Ishikawa (cell line): Measurements from ENCODE around the gene STK25.

Experiments
- CEBPB ChIP-seq: IDR thresholded peaks from 2 replicates; pipeline ENCODE4 v1.6.1; 2012
- CREB1 ChIP-seq: IDR thresholded peaks from 2 replicates; pipeline ENCODE4 v1.6.1; 2012; ENCODE audit warnings: low read depth
- EGR1 ChIP-seq: IDR thresholded peaks from 2 replicates; pipeline ENCODE4 v1.6.1; 2012
- EP300 ChIP-seq: IDR thresholded peaks from 2 replicates; pipeline ENCODE4 v1.6.1; 2012; ENCODE audit warnings: borderline replicate concordance
- FOXM1 ChIP-seq: IDR thresholded peaks from 2 replicates; pipeline ENCODE4 v1.6.1; 2012; ENCODE audit warnings: low read depth, borderline replicate concordance
- MAX ChIP-seq: IDR thresholded peaks from 2 replicates; pipeline ENCODE4 v1.6.1; 2012
- NFIC ChIP-seq: IDR thresholded peaks from 2 replicates; pipeline ENCODE4 v1.6.1; 2012
- RAD21 ChIP-seq: IDR thresholded peaks from 2 replicates; pipeline ENCODE4 v1.6.1; 2012; ENCODE audit warnings: low read depth
- REST ChIP-seq: IDR thresholded peaks from 2 replicates; pipeline ENCODE4 v1.6.1; 2012; ENCODE audit warnings: low read depth, mild to moderate bottlenecking
- TAF1 ChIP-seq: IDR thresholded peaks from 2 replicates; pipeline ENCODE4 v1.6.1; 2012; ENCODE audit warnings: low read depth, mild to moderate bottlenecking
- TCF12 ChIP-seq: IDR thresholded peaks from 2 replicates; pipeline ENCODE4 v1.6.1; 2012; ENCODE audit warnings: low read depth
- TEAD4 ChIP-seq: IDR thresholded peaks from 2 replicates; pipeline ENCODE4 v1.6.1; 2012
- YY1 ChIP-seq: IDR thresholded peaks from 2 replicates; pipeline ENCODE4 v1.6.1; 2012; ENCODE audit warnings: low read depth
- ZBTB7A ChIP-seq: IDR thresholded peaks from 2 replicates; pipeline ENCODE4 v1.6.1; 2012; ENCODE audit warnings: low read depth
- TF ChIP-seq, protein P1 (sequence below): IDR thresholded peaks from 2 replicates; pipeline ENCODE4 v1.6.1; 2012

The STK25 gene

DNA sequence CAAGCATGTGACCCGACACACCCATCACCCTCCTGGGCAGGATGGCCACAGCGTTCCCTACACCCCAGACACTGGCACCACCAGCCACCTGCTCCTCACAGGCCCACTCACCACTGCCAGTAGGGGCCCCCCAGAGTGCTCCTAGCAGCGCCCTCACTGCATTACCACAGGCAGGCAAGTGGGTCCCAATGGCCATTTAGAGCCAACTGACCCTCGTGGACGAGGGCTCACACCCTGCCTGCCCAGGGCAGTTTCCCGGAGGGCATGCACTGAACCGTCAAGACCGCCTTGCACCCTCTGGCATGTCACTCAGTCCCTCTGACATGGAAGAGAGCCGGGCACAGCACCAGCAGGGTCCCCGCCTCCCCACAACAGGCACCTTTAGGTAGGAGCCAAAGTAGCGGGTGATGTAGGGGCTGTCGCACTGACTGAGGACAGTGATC lies 7.3 kb downstream of the STK25 start:
- TF ChIP-seq CREB1 (no peak), FOXM1 (no peak), REST (no peak), RAD21 (no peak), ZBTB7A (no peak)
- TF ChIP-seq, protein P1, sequence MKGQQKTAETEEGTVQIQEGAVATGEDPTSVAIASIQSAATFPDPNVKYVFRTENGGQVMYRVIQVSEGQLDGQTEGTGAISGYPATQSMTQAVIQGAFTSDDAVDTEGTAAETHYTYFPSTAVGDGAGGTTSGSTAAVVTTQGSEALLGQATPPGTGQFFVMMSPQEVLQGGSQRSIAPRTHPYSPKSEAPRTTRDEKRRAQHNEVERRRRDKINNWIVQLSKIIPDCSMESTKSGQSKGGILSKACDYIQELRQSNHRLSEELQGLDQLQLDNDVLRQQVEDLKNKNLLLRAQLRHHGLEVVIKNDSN: no peak

GRCh38 chr2:241500431-241500975 lies 7.9 kb downstream of the STK25 start:
- no peak for TF ChIP-seq NFIC
- no peak for TF ChIP-seq CREB1
- TF ChIP-seq MAX: no peak
- no peak for TF ChIP-seq TCF12
- no peak for TF ChIP-seq EGR1
- TF ChIP-seq, protein P1: no peak
- no peak for TF ChIP-seq EP300
- no peak for TF ChIP-seq REST
- TF ChIP-seq TEAD4: no peak
- no peak for TF ChIP-seq TAF1
- TF ChIP-seq ZBTB7A: no peak
- no peak for TF ChIP-seq FOXM1
- TF ChIP-seq CEBPB: no peak
- TF ChIP-seq RAD21: no peak
- TF ChIP-seq YY1: no peak

DNA sequence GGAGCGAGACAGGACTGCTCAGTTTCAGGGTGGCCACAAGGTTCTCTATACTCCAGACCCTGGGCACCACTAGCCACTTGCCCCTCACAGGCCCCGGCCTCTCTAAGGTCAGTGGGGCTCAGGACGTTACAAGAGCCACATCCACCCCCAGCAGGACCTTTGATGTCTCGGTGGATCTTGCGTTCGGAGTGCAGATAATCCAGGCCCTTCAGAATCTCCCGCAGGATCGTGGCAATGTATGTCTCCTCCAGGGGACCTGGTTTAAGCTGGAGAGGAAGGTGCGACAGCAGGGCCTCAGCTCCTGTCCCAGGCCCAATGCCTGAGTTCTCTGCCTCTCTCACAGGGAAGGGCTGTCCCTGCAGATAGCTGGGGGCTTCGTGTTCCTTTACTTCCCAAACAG lies 8.4 kb downstream of the STK25 start:
- TF ChIP-seq EP300 (no peak), NFIC (no peak), REST (no peak), TAF1 (no peak), YY1 (no peak), MAX (no peak; the same call in 1 of the 2 replicates), RAD21 (no peak), ZBTB7A (no peak), CEBPB (no peak), FOXM1 (no peak), CREB1 (no peak), TCF12 (no peak), TEAD4 (no peak), EGR1 (no peak)
- TF ChIP-seq, protein P1: no peak

DNA sequence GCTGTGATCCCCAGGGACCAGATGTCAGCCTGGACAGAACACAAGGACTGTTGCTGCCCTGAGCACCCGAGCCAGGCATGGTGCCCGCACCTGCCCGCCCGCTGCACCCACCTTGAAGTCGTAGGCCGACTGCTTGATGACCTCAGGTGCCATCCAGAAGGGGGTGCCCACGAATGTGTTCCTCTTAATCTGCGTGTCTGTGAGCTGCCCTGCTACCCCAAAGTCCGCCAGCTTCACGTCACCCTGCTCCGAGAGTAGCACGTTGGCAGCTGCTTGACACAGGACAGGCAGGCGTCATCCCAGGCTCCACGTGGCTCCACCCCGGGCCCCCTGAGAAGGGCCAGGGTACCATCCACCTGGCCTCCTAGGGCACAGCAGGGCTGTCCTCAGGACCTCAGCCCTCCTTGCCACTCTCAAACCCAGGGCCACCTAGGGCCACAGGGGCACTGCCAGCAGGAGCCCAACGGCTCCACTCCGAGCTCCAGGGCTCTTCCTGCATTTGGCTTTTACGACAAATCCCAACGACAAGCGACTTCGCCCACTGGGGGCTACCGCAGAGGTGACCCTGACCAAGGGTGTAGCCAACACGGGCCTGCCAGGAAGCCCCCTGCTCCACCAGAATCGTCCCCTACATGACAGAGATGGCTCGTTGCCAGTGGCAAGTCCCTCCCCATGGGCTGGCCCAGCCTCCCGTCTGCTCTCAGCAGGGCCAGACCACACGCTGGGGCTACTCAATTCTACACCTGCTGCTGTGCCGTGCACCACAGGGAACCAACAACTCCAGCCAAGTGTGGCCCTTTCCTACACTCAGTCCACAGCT lies 9.0 kb downstream of the STK25 start:
- TF ChIP-seq CEBPB (peak; percentile 13; the same call in 1 of the 2 replicates), YY1 (no peak), MAX (peak; percentile 72), RAD21 (peak; percentile 18; the same call in 1 of the 2 replicates), CREB1 (no peak), NFIC (peak; percentile 98), EGR1 (no peak), TEAD4 (peak; percentile 72), FOXM1 (no peak), TAF1 (no peak), TCF12 (peak; percentile 94), REST (no peak), ZBTB7A (no peak), EP300 (peak; percentile 74; the same call in 1 of the 2 replicates)
- TF ChIP-seq, protein P1: no peak
